Right lobe of liver (tissue), 6 donors: Measurements from ENCODE around the gene TENT5C. TPM values are rescaled to one million over a fixed set of nuclear protein-coding genes. Genes with fewer than 3 reads are reported as not detected.

Experiments
- ATAC-seq, 4 donors: fragments of 200-7000 bp; cut with Tn5 transposase; one replicate each; pipeline ENCODE4 v1.9.1; 2020; ENCODE audit warnings: mild to moderate bottlenecking in 4 of 4, moderate library complexity in 4 of 4
- DNase-seq, 3 donors: peaks; one replicate each; pipeline ENCODE4 v3.0.0-alpha.2; 2020
- H3K27ac ChIP-seq, 3 donors: fragments of 200-600 bp; one replicate each; pipeline ENCODE4 v1.8.0; 2022
- H3K27me3 ChIP-seq, 2 donors: fragments of 200-600 bp; one replicate each; pipeline ENCODE4 v1.8.0; 2022
- H3K36me3 ChIP-seq, 4 donors: fragments of 200-600 bp; sonication (generic) in 1 of 4; one replicate each; pipeline versions ENCODE4 v1.5.1 to v1.8.0; 2017 to 2022; ENCODE audit warnings: control low read depth in 1 of 4
- H3K4me1 ChIP-seq, 4 donors: fragments of 200-600 bp; sonication (generic) in 1 of 4; one replicate each; pipeline versions ENCODE4 v1.5.1 to v1.8.0; 2017 to 2022; ENCODE audit warnings: control low read depth in 1 of 4
- H3K4me3 ChIP-seq, 3 donors: fragments of 200-600 bp; one replicate each; pipeline ENCODE4 v1.8.0; 2022
- H3K9me3 ChIP-seq, 4 donors: fragments of 200-600 bp; sonication (generic) in 1 of 4; one replicate each; pipeline versions ENCODE4 v1.5.1 to v1.8.0; 2017 to 2022; ENCODE audit warnings: control low read depth in 1 of 4
- POLR2A ChIP-seq: fragments of 450-650 bp; IDR thresholded peaks from one replicate; pipeline ENCODE4 v1.6.1; 2017; ENCODE audit warnings: antibody characterized with exemption, mild to moderate bottlenecking
- WGBS: methylation state at CpG from one replicate; pipeline ENCODE4 v1.1.6; 2018; ENCODE audit warnings: low coverage, low lambda C conversion rate; ENCODE audit not compliant: insufficient coverage; ENCODE audit errors: missing lambda C conversion rate; 5-methylcytosine and 5-hydroxymethylcytosine counted together
- intact Hi-C, 2 donors: fragments of 100-400 bp; cut with DNase I; formaldehyde crosslinking; loops; one replicate each; pipeline versions ENCODE4 v1.11.2 to v1.14.1; 2022
- total RNA-seq, 6 experiments: library from RNA; depleted of rRNA in 2 of 6; stranded (reverse); fragments of >200 nt in 2 of 6; fragmentation: NEBNext Ultra II Directional in 3 of 6; extraction: Animal tissue kit (Norgen Biotek cat#: 25700) in 3 of 6; gene quantifications; one replicate each; pipeline versions ENCODE4 v1.1.0 to v1.2.4, GENCODE V29; 2016 to 2023
- TF ChIP-seq, protein P1 (sequence below), 4 donors: fragments of 200-600 bp in 3 of 4; fragments of 450-650 bp in 1 of 4; IDR thresholded peaks; one replicate each; pipeline versions ENCODE4 v1.5.1 to v1.8.0; 2016 to 2022; ENCODE audit warnings: antibody characterized with exemption in 4 of 4, mild to moderate bottlenecking in 2 of 4
- donor health status: DM: no; HTN: yes; CAD: no.
- donor health status: DM: no; HTN: no; CAD: no.
- donor health status: DM: no; HTN: no; CAD: no.
- donor health status: DM: no; HTN: yes; CAD: no.
- donor health status: DM: no; HTN: yes; CAD: no.

TENT5C gene
- total RNA-seq, 6 experiments from 2014 or later: 2.3 to 13.7 (median 3.0) TPM

DNA sequence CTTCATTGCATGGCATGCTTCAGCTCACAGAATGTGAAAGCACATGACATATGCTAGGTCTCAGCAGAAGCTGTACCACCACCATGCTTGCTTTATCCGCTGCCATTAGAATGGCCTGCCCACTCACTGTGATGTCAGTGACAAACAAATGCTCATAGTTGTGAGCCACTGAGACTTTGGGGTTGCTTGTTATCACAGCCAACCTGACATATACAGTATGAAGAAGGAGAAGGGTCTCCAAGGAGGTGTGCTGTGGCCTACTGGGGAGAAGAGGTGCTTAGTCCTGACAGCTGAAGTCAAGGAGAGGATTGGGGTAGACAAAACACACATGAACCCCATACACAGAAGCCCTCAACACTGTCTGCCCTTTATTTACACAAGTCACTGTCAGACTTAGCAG lies 19.5 kb upstream of the TENT5C start:
- no peak for TF ChIP-seq POLR2A
- TF ChIP-seq, protein P1, sequence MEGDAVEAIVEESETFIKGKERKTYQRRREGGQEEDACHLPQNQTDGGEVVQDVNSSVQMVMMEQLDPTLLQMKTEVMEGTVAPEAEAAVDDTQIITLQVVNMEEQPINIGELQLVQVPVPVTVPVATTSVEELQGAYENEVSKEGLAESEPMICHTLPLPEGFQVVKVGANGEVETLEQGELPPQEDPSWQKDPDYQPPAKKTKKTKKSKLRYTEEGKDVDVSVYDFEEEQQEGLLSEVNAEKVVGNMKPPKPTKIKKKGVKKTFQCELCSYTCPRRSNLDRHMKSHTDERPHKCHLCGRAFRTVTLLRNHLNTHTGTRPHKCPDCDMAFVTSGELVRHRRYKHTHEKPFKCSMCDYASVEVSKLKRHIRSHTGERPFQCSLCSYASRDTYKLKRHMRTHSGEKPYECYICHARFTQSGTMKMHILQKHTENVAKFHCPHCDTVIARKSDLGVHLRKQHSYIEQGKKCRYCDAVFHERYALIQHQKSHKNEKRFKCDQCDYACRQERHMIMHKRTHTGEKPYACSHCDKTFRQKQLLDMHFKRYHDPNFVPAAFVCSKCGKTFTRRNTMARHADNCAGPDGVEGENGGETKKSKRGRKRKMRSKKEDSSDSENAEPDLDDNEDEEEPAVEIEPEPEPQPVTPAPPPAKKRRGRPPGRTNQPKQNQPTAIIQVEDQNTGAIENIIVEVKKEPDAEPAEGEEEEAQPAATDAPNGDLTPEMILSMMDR (IDR thresholded peaks at IDR 0.05): no peak
- intact Hi-C loops: no loop called here
- H3K4me3 ChIP-seq: no peak overlapping the region
- H3K27me3 ChIP-seq: no peaks in the 10 kb centered on the region
- H3K27ac ChIP-seq: no peak overlapping the region
- H3K4me1 ChIP-seq: peaks cover 0 to 4% (median 0%) of the 10 kb centered on the region in 4 donors
- 86% methylated on average over 1 of the region's 1 CpG for WGBS
- ATAC-seq (no peak), DNase-seq (no peak)
- H3K9me3 ChIP-seq: no peaks in the 10 kb centered on the region
- no peaks in the 10 kb centered on the region for H3K36me3 ChIP-seq

DNA sequence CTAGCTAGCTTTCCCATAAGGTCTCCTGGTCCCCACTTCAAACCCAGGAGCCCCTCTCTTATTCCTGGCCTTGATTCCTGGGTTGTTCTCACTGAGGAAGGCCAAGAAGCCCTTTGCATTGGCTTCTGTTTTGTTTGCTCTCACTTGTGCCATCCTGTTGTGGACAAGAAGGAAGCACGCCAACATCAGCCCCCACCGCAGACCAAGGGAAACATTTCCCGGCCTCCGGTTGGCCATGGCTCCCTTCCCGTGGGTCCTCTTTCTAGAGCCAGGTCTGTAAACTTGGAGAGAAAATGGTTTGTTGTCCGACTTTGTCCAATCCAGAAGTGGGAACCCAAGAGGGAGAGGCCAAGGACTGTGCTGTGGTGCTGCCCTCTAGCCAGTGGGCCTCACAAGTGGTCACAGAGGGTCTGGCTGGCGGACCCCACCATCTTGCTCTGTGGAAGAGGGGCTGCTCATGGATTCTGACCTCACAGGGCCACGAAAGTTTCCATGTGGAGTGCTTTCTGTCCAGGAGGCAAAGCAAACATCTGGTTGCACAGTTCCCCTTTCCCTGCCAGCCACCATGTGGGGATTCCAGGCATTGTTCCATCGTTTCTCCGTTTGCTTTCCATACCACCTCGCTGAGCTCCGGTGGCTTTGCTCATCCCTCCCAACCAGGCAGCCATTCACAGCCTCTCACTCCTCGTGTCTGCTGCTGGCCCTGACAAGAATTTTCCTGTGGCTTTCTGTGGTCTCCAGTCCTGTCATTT lies 18.9 kb upstream of the TENT5C start:
- Histone ChIP-seq H3K9me3 (no peaks in the 10 kb centered on the region), H3K4me1 (peaks cover 0 to 10% (median 0%) of the 10 kb centered on the region in 4 donors), H3K27me3 (no peaks in the 10 kb centered on the region), H3K27ac (no peak overlapping the region), H3K36me3 (no peaks in the 10 kb centered on the region), H3K4me3 (no peak overlapping the region)
- WGBS: 65% methylated on average over 11 of the region's 13 CpGs
- ATAC-seq (peak in 3 of 4 donors; percentile 26 to 58 (median 51)), DNase-seq (peak in 1 of 3 donors; percentile 84)
- intact Hi-C loops: no loop called here
- TF ChIP-seq, protein P1 (IDR thresholded peaks at IDR 0.05): no peak
- TF ChIP-seq POLR2A: no peak

DNA sequence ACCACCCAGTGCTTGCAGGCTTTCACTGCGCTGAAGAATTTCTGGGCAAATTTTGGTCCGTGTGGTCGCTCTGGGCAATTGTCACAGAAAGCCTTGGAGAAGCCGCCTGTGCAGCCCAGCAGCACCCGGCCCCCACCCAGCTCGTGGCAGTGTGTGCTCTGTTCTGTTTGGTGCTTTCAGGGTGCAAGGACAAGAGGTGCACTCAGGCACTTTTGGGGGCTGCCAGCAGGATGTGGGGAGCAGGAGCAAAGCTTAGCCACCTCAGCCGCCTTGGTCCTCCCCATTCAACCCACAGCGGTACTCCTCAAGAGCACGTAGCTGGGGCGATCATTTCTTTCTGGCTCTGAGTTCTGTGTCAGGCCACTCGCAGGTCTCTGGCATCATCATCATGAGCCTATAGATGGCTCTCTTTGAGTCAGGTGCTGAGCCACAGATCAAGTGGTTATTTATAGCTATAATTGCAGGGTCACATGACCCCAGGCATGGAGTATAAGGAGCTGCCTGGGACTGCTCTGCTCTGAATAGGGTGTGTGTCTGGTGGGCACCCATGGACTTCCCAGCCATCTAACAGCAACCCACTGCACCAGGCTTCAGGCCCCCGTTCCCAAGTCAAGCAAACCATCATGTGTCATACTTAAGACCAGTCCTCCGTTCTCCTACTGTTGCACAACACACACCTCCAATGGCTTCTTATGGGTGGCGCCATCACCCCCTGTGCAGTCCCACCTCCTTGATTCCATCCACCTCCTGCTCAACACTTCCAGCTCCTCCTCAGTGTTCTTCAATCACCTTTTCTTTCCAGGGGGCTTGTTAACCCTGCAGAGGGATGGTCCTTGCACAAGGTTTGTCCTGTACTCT lies 18.1 kb upstream of the TENT5C start:
- DNase-seq (no peak), ATAC-seq (no peak)
- no peaks in the 10 kb centered on the region for H3K36me3 ChIP-seq
- 85% methylated on average over 6 of the region's 14 CpGs for WGBS
- no peaks in the 10 kb centered on the region for H3K9me3 ChIP-seq
- H3K27me3 ChIP-seq: no peaks in the 10 kb centered on the region
- H3K4me1 ChIP-seq: peaks cover 0 to 16% (median 0%) of the 10 kb centered on the region in 4 donors
- no peak overlapping the region for H3K27ac ChIP-seq
- TF ChIP-seq POLR2A: no peak
- TF ChIP-seq, protein P1 (IDR thresholded peaks at IDR 0.05): no peak
- H3K4me3 ChIP-seq: no peak overlapping the region
- intact Hi-C loops: no loop called here

DNA sequence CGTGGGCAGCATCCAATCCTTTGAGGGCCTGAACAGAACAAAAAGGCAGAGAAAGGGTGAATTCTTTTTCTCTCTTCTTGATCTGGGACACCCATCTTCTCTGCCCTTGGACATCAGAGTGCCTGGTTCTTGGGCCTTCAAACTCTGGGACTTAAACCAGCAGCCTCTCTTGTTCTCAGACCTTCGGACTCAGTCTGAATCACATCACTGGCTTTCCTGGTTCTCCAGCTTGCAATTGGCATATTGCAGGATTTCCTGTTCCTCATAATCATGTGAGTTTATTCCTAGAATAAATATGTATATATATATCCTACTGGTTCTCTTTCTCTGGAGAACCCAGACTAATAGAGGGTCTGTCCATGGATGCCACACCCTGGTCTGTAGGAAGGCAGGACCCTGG lies 16.3 kb upstream of the TENT5C start:
- H3K4me3 ChIP-seq: no peak overlapping the region
- 75% methylated on average over 2 of the region's 2 CpGs for WGBS
- DNase-seq: no peak
- ATAC-seq: no peak
- H3K27me3 ChIP-seq: no peaks in the 10 kb centered on the region
- TF ChIP-seq, protein P1 (IDR thresholded peaks at IDR 0.05): no peak
- no peak for TF ChIP-seq POLR2A
- intact Hi-C loops: no loop called here
- no peaks in the 10 kb centered on the region for H3K36me3 ChIP-seq
- peaks cover 0 to 25% (median 0%) of the 10 kb centered on the region in 4 donors for H3K4me1 ChIP-seq
- no peak overlapping the region for H3K27ac ChIP-seq
- H3K9me3 ChIP-seq: no peaks in the 10 kb centered on the region
